Measurements from ENCODE around the gene CYB5A. TPM values are rescaled to one million over a fixed set of nuclear protein-coding genes. Genes with fewer than 3 reads are reported as not detected.

Gene CYB5A
- total RNA-seq, 2 experiments from 2014 or later: 77.8 to 78.3 TPM

DNA sequence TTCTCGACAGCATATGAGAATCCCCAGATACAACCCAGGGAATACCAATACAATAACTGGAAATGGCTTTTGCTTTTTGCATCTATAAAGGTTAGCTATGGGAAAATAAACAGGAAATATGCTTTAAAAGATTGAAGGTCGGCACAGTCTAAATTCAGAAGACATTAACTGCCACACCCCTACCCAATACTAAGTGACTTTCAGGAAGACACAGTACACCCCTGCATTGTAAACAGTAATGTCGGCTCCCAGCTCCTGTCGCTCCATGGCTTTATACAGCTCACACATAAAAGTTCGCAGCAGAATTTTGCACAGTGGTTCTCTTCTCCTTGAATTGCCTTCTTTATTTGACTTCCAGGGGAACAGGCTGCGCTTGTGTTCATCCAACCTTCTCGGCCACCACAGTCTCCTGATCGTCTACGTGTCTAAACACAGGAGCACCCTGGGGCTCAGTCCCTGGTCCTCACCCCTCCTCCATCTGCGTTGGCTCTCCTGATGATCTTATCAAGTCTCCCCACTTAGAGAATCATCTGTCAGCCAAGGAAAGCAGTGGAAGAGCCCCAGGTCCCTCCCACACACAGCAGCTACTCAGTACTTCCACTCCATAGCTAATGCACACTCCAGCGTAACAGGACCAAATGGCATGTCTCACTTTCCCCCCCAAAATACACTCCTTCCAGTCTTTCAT is 22.7 kb downstream of the CYB5A start:
- CTCF ChIA-PET: interaction anchor here (0.6 kb wide), 1 partner anchor 17 kb away, joined by 3 read pairs; no protein-coding TSS in a partner anchor
- Mint-ChIP-seq H3K27ac (no peak overlapping the region), H3K36me3 (ENCODE audit: low read depth) (no peaks in the 10 kb centered on the region), H3K27me3 (ENCODE audit: low read depth) (no peaks in the 10 kb centered on the region), H3K4me1 (ENCODE audit: low read depth) (peaks cover 3% of the 10 kb centered on the region), H3K4me3 (no peak overlapping the region), H3K9me3 (no peaks in the 10 kb centered on the region)
- intact Hi-C loops (cut with micrococcal nuclease): no loop called here
- DNase-seq: no peak

DNA sequence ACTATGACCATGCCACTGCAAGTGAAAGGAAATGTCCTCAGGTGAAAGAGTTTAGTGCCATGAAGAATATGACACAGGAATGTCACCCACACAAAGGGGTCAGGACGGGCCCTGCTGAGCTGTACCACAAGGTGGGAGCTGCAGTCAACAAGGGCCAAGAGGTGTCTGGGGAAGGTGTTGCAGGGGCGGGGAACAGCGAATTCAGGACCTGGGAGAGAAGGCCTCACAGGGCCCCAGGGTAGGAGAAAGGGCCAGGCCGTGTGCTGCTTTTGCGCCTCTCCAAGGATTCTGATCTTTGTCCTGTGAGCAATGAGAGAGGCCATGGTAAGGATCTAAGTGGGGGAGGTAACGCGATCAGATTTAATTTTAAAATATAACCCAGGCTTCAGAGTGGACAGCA is 23.6 kb downstream of the CYB5A start:
- Mint-ChIP-seq H3K27ac (no peak overlapping the region), H3K4me3 (no peak overlapping the region), H3K36me3 (ENCODE audit: low read depth) (peaks cover 2% of the 10 kb centered on the region), H3K27me3 (ENCODE audit: low read depth) (no peaks in the 10 kb centered on the region), H3K9me3 (no peaks in the 10 kb centered on the region), H3K4me1 (ENCODE audit: low read depth) (peaks cover 3% of the 10 kb centered on the region)
- CTCF ChIA-PET: no interaction called here
- no peak for DNase-seq
- intact Hi-C loops (cut with micrococcal nuclease): no loop called here

DNA sequence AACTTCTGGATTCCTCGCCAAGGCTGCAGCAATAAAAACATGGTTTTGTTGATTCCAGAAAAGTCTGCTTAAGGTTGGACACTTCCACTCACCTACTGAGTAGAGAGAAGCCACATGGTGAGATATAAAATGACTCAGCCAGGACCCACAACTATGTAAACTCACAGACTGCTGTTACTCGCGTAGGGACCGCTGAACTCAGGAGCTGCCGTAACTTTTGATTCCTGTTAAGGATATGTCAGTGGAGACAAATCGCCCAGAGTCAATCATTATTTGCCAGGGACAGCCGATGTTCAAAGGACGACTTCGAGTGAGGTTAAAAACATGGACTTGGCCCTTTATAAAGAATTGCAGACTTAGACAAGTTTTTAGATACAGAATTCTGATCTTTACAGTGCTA is 25.6 kb downstream of the CYB5A start:
- H3K36me3 Mint-ChIP-seq (ENCODE audit: low read depth): peaks cover 11% of the 10 kb centered on the region
- H3K9me3 Mint-ChIP-seq: no peaks in the 10 kb centered on the region
- no peak overlapping the region for H3K4me3 Mint-ChIP-seq
- intact Hi-C loops (cut with micrococcal nuclease): no loop called here
- no peaks in the 10 kb centered on the region for H3K27me3 Mint-ChIP-seq (ENCODE audit: low read depth)
- H3K27ac Mint-ChIP-seq: no peak overlapping the region
- CTCF ChIA-PET: no interaction called here
- no peak for DNase-seq
- H3K4me1 Mint-ChIP-seq (ENCODE audit: low read depth): peaks cover 3% of the 10 kb centered on the region

DNA sequence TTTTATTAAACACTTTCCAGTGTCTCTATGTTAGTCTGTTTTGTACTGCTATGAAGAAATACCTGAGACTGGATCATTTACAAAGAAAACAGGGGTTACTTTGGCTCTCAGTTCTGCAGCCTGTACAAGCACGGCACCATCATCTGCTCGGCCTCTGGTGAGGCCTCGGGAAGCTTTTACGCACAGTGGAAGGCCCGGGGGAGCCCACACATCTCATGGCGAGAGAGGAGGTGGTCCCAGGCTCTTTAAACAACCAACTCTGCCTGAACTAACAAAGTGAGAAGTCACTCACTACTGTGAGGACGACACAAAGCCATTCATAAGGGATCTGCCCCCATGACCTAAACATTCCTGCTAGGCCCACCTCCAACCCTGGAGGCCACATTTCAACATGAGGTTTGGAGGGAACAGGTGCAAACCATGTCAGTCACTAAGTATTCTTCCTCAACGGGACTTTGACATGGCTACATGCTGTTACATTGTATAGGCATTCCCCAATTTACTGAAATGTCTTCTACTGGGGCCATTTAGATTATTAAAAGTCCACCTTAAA is 26.1 kb downstream of the CYB5A start:
- H3K36me3 Mint-ChIP-seq (ENCODE audit: low read depth): peaks cover 11% of the 10 kb centered on the region
- peaks cover 3% of the 10 kb centered on the region for H3K4me1 Mint-ChIP-seq (ENCODE audit: low read depth)
- CTCF ChIA-PET: no interaction called here
- H3K9me3 Mint-ChIP-seq: no peaks in the 10 kb centered on the region
- intact Hi-C loops (cut with micrococcal nuclease): no loop called here
- H3K4me3 Mint-ChIP-seq: no peak overlapping the region
- H3K27me3 Mint-ChIP-seq (ENCODE audit: low read depth): no peaks in the 10 kb centered on the region
- DNase-seq: no peak
- H3K27ac Mint-ChIP-seq: no peak overlapping the region

DNA sequence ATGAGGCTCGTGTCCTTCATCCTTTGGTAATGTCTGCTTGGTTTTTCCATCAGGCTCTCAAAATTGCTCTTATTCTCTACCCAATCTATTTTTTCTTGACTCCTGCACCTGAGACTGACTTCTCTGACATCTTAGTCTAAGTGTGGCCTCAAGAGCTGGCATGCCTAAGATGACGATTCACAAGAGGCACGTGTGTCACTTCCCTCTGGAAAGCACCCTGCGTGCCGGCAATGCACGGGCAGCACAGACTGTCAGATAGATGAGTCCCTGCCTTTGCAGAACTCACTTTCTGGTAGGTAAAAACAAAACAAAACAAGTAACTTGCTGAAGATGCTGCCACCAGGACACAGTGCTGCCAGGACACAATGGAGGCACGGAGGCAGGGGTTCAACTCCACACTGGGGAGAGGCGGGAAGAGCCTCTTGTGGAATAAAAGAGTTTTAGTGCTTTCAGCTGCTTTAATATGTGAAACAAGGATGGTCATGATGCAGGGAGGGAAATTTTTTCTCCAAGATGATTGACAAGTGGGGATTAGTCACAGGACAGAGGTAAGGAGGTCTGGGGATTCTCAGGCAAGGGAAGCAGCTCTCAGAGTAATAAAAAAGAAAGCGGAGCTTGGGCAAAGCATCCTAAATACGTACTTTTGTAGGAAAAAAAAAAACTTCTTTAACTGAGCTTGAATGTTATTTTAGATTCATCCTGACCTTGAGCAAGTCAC is 27.3 kb downstream of the CYB5A start:
- H3K36me3 Mint-ChIP-seq (ENCODE audit: low read depth): peaks cover 14% of the 10 kb centered on the region
- no peak overlapping the region for H3K4me3 Mint-ChIP-seq
- no peaks in the 10 kb centered on the region for H3K27me3 Mint-ChIP-seq (ENCODE audit: low read depth)
- peak; percentile 25 for DNase-seq
- H3K27ac Mint-ChIP-seq: no peak overlapping the region
- intact Hi-C loops (cut with micrococcal nuclease): no loop called here
- no peaks in the 10 kb centered on the region for H3K9me3 Mint-ChIP-seq
- CTCF ChIA-PET: interaction anchor here (0.6 kb wide), 1 partner anchor 51 kb away, joined by 3 read pairs; no protein-coding TSS in a partner anchor
- H3K4me1 Mint-ChIP-seq (ENCODE audit: low read depth): peaks cover 3% of the 10 kb centered on the region

DNA sequence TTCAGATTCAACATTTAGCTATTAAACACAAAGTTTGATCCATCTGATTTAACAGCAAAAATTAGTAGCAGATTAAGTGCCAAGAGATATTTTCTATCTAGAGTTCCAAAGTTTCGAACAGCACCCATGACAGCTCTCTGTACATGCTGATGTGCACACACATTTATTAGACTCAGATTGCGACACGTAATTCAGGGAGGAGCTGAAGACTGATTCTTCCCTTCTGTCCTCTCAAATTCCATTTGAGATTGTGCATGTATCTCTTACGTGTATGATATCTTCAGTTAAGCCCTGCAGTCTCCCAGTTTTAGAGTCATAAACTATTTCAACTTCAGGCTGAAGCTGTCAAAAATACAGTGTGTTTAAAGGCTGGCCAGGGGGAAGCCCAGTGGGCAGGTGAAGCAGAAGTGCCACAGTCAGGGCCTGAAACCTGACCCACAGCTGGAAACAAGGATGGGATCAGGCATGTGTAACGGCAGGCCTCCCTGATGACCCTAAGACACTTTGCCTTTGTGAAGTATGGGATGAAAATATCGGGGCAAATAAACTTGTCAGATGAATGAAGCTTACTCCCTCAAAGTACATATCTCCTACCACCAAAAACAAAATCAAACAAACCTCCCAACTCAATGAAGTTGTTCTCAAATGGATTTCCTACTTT is 30.6 kb downstream of the CYB5A start:
- no peaks in the 10 kb centered on the region for H3K27me3 Mint-ChIP-seq (ENCODE audit: low read depth)
- peaks cover 3% of the 10 kb centered on the region for H3K4me1 Mint-ChIP-seq (ENCODE audit: low read depth)
- H3K36me3 Mint-ChIP-seq (ENCODE audit: low read depth): peaks cover 16% of the 10 kb centered on the region
- no peak for DNase-seq
- no peaks in the 10 kb centered on the region for H3K9me3 Mint-ChIP-seq
- no peak overlapping the region for H3K4me3 Mint-ChIP-seq
- no peak overlapping the region for H3K27ac Mint-ChIP-seq
- CTCF ChIA-PET: interaction anchor here (1.1 kb wide), 1 partner anchor 232 kb away, joined by 3 read pairs; no protein-coding TSS in a partner anchor
- intact Hi-C loops (cut with micrococcal nuclease): no loop called here

DNA sequence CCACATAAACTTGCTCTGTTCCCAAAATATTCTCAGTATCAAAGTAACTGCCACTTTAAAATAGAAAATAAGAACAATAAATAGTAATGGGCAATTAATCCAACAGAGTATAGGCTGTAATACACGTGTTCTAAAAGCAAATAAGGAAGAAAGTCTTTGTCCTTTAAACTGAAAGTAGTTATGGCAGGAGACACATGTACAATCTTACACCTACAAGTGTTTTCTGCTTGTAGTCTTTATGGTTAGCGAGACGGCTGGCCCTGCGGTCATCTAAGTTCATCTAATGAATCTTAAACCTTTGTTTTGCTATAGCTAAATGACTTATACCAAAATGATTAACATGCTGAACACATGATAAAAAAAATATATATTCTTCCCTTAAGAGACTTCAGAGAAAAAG is 32.4 kb downstream of the CYB5A start:
- Mint-ChIP-seq H3K36me3 (ENCODE audit: low read depth) (peaks cover 16% of the 10 kb centered on the region), H3K4me1 (ENCODE audit: low read depth) (no peaks in the 10 kb centered on the region), H3K27me3 (ENCODE audit: low read depth) (no peaks in the 10 kb centered on the region), H3K4me3 (no peak overlapping the region), H3K27ac (no peak overlapping the region), H3K9me3 (no peaks in the 10 kb centered on the region)
- DNase-seq: no peak
- intact Hi-C loops (cut with micrococcal nuclease): no loop called here
- CTCF ChIA-PET: no interaction called here

DNA sequence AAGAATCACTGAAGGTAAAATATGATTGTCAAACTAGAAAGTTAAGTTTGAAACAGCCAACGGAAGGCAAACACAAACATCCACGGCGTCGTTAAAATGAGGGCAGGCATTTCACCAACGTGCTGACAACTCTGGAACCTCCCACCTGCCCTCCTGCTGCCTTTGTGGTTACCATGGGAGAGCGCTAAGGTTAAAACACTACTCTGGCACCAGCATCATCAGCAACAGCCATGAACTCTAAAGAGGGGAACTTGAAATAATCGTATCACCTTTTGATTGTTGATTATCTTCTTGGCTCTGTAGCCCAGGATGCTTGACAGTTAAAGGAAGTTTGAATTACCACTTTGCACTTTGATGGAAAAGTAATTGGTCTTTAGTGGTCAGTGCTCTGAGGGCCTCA is 34.7 kb downstream of the CYB5A start:
- Mint-ChIP-seq H3K27me3 (ENCODE audit: low read depth) (no peaks in the 10 kb centered on the region), H3K36me3 (ENCODE audit: low read depth) (peaks cover 11% of the 10 kb centered on the region), H3K9me3 (no peaks in the 10 kb centered on the region), H3K27ac (no peak overlapping the region), H3K4me1 (ENCODE audit: low read depth) (no peaks in the 10 kb centered on the region), H3K4me3 (no peak overlapping the region)
- no peak for DNase-seq
- intact Hi-C loops (cut with micrococcal nuclease): no loop called here
- CTCF ChIA-PET: no interaction called here

DNA sequence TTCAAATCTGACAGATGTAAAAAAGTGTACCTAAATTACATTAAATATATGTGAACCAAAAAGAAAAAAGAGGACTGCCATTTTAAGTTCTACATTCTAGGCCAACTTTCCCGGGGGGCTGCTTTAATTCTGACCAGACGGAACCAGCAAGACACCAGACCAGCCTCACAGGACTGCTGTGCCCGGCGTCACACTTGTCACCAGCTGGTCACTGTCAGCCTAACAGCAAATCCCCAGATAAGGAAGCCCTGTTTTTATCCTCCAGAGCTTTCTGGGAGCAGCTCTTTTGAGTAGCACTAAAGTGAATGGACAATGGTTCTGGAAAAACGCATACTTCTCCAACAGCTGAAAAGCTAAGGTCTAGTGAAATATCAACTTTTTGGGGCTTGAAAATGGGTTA is 35.6 kb downstream of the CYB5A start:
- intact Hi-C loops (cut with micrococcal nuclease): no loop called here
- H3K27ac Mint-ChIP-seq: no peak overlapping the region
- DNase-seq: no peak
- peaks cover 6% of the 10 kb centered on the region for H3K36me3 Mint-ChIP-seq (ENCODE audit: low read depth)
- H3K4me1 Mint-ChIP-seq (ENCODE audit: low read depth): no peaks in the 10 kb centered on the region
- CTCF ChIA-PET: no interaction called here
- no peaks in the 10 kb centered on the region for H3K9me3 Mint-ChIP-seq
- H3K4me3 Mint-ChIP-seq: no peak overlapping the region
- H3K27me3 Mint-ChIP-seq (ENCODE audit: low read depth): no peaks in the 10 kb centered on the region

DNA sequence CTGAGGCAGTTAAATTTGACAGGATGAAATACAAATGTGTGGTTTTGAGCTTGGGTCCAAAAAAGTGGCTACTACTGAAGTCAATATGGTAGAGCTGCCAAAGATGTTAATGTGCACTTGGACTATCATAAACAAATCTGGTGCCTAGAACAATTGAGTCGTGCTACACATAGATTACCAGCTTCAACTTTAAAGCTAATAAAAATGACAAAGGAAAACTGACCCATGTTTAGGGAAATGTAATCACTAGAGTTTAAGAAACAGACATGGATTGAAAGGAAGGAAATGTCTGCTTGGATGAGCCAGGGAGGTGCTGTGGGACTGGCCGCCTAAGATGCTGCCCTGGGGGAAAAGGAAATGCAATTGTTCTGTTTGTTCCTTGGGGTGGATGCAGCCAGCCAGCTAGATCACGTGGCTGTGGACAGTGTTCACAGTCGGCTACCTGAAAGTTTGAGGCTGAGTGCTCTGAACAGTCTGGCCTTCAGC is 36.6 kb downstream of the CYB5A start:
- DNase-seq: no peak
- H3K27me3 Mint-ChIP-seq (ENCODE audit: low read depth): no peaks in the 10 kb centered on the region
- no peak overlapping the region for H3K27ac Mint-ChIP-seq
- H3K4me3 Mint-ChIP-seq: no peak overlapping the region
- CTCF ChIA-PET: no interaction called here
- H3K4me1 Mint-ChIP-seq (ENCODE audit: low read depth): no peaks in the 10 kb centered on the region
- peaks cover 6% of the 10 kb centered on the region for H3K36me3 Mint-ChIP-seq (ENCODE audit: low read depth)
- intact Hi-C loops (cut with micrococcal nuclease): no loop called here
- no peaks in the 10 kb centered on the region for H3K9me3 Mint-ChIP-seq

DNA sequence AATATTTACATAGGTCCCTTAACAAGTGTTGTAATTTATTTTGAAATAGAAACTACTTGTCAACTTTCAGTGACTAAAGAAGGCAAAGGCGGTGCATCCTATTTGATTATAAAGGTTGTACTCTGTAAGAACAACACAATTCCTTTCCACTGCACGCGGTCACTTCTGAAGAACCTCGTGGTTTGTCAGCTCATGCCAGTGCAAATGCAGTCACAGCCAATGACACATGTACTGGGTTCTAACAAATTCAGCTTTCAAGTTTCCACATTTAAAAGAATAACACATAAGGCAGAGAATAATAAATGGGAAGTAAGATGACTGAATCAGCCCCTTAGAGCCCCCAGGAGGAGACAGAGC is 39.7 kb downstream of the CYB5A start:
- H3K36me3 Mint-ChIP-seq (ENCODE audit: low read depth): peaks cover 1% of the 10 kb centered on the region
- peak; percentile 7 for DNase-seq
- CTCF ChIA-PET: interaction anchor here (0.6 kb wide), 1 partner anchor 17 kb away, joined by 3 read pairs; no protein-coding TSS in a partner anchor
- no peaks in the 10 kb centered on the region for H3K9me3 Mint-ChIP-seq
- H3K27me3 Mint-ChIP-seq (ENCODE audit: low read depth): no peaks in the 10 kb centered on the region
- H3K4me3 Mint-ChIP-seq: no peak overlapping the region
- peaks cover 16% of the 10 kb centered on the region for H3K4me1 Mint-ChIP-seq (ENCODE audit: low read depth)
- intact Hi-C loops (cut with micrococcal nuclease): no loop called here
- H3K27ac Mint-ChIP-seq: no peak overlapping the region

DNA sequence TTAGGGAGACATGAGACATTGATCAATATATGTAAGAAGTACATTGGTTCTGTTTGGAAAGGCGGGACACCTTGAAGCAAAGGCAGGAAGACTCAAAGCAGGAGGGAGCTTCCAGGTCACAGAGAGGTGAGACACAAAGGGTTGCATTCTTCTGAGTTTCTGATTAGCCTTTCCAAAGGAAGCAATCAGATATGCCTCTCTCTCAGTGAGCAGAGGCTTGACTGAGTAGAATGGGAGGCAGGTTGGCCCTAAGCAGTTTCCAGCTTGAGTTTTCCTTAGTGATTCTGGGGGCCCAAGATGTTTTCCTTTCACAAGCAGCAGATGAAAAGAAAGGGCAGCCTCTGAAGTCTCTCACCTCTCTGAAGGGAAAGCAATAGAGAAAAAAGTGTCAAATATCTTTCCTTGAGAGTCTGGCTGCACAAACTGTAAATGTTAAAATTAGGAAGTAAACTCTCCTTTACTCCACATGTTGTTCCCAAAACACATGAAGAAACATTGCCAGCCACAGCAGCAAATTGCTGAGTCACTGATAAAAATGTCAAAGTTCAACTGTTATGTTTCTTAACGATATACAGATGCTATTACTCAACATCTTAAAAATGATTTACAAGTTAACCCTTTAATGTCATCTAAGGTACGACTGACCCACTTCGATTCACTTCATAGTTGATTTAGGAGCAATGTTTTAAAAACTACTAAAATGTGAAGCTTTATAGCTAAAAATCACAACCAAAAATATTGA is 40.3 kb downstream of the CYB5A start:
- no peak overlapping the region for H3K27ac Mint-ChIP-seq

More for the DNA sequence above, 40.3 kb downstream of the CYB5A start:
- H3K4me1 Mint-ChIP-seq (ENCODE audit: low read depth): peaks cover 16% of the 10 kb centered on the region
- no peak overlapping the region for H3K4me3 Mint-ChIP-seq
- CTCF ChIA-PET: no interaction called here
- H3K9me3 Mint-ChIP-seq: no peaks in the 10 kb centered on the region
- intact Hi-C loops (cut with micrococcal nuclease): no loop called here
- H3K36me3 Mint-ChIP-seq (ENCODE audit: low read depth): peaks cover 1% of the 10 kb centered on the region
- H3K27me3 Mint-ChIP-seq (ENCODE audit: low read depth): no peaks in the 10 kb centered on the region
- no peak for DNase-seq
